Osteocyte (in vitro differentiated cells): ENCODE data around the gene ACOX3. TPM values are rescaled to one million over a fixed set of nuclear protein-coding genes. Genes with fewer than 3 reads are reported as not detected.
"Not testable (repeated sequence)": the region's sequence is repeated elsewhere in the genome, so short reads cannot be mapped to it uniquely, and the experiment has no call there.

Source experiments
- DNase-seq: peaks from one replicate; pipeline ENCODE4 v3.0.0; 2021; ENCODE audit warnings: mixed read lengths; ENCODE audit not compliant: unreplicated experiment; ENCODE audit errors: extremely low spot score
- H3K27ac Mint-ChIP-seq: one replicate; pipeline ENCODE4 v1.8.0; 2021; ENCODE audit warnings: mild to moderate bottlenecking, mixed read lengths; ENCODE audit not compliant: unreplicated experiment
- H3K27me3 Mint-ChIP-seq: one replicate; pipeline ENCODE4 v1.8.0; 2021; ENCODE audit warnings: mixed read lengths; ENCODE audit not compliant: unreplicated experiment
- H3K36me3 Mint-ChIP-seq: one replicate; pipeline ENCODE4 v1.8.0; 2021; ENCODE audit warnings: mixed read lengths; ENCODE audit not compliant: unreplicated experiment
- H3K4me1 Mint-ChIP-seq: one replicate; pipeline ENCODE4 v1.8.0; 2021; ENCODE audit warnings: mixed read lengths; ENCODE audit not compliant: unreplicated experiment
- H3K4me3 Mint-ChIP-seq: one replicate; pipeline ENCODE4 v1.8.0; 2021; ENCODE audit warnings: mild to moderate bottlenecking, moderate library complexity, mixed read lengths; ENCODE audit not compliant: unreplicated experiment
- H3K9me3 Mint-ChIP-seq: one replicate; pipeline ENCODE4 v1.8.0; 2021; ENCODE audit warnings: mixed read lengths; ENCODE audit not compliant: unreplicated experiment
- long read RNA-seq: library from polyadenylated mRNA; unstranded; transcript quantifications from one replicate; pipeline ENCODE4 v2.0.0, GENCODE V29; 2021
- total RNA-seq: library from RNA; stranded (reverse); gene quantifications from 2 replicates; pipeline ENCODE4 v1.2.1, GENCODE V29; 2021
- TF ChIP-seq, protein P1 (sequence below): fragments of 200-600 bp; sonication (generic); IDR thresholded peaks from 2 replicates; pipeline ENCODE4 v1.5.0; 2021; ENCODE audit warnings: antibody characterized with exemption, mild to moderate bottlenecking, moderate library complexity

The ACOX3 gene
- total RNA-seq: 25.2 and 25.9 TPM in 2 replicates
- long read RNA-seq, transcript ACOX3-202 (17 exons, 2,374 nt): minor isoform, 5 of 124 reads
- long read RNA-seq, transcript ACOX3-201 (18 exons, 2,860 nt): minor isoform, 24 of 124 reads
- long read RNA-seq, transcript ACOX3-203 (18 exons, 2,253 nt): major isoform, 31 of 124 reads
- long read RNA-seq, partial matches to known transcripts: 13 of 124 reads
- long read RNA-seq, other reads (novel, unspliced or antisense): 51 of 124 reads

GRCh38 chr4:8440492-8441311 lies at the start of gene ACOX3, which contains the start of gene TRMT44:
ACOX3 (minus strand) TSS chr4:8440723; CDS start chr4:8416521, 24,202 bp downstream.
TRMT44 (plus strand) TSS chr4:8440777; CDS start chr4:8440823, 46 bp downstream.
- peak within 1 kb of the TSS; percentile 87 for H3K4me3 Mint-ChIP-seq
- peaks cover 3% of the 10 kb centered on the region for H3K36me3 Mint-ChIP-seq
- DNase-seq: peak; percentile 97

GRCh38 chr4:8488791-8489369 lies 48.4 kb upstream of the ACOX3 start:
- H3K36me3 Mint-ChIP-seq: no peaks in the 10 kb centered on the region
- TF ChIP-seq, protein P1, sequence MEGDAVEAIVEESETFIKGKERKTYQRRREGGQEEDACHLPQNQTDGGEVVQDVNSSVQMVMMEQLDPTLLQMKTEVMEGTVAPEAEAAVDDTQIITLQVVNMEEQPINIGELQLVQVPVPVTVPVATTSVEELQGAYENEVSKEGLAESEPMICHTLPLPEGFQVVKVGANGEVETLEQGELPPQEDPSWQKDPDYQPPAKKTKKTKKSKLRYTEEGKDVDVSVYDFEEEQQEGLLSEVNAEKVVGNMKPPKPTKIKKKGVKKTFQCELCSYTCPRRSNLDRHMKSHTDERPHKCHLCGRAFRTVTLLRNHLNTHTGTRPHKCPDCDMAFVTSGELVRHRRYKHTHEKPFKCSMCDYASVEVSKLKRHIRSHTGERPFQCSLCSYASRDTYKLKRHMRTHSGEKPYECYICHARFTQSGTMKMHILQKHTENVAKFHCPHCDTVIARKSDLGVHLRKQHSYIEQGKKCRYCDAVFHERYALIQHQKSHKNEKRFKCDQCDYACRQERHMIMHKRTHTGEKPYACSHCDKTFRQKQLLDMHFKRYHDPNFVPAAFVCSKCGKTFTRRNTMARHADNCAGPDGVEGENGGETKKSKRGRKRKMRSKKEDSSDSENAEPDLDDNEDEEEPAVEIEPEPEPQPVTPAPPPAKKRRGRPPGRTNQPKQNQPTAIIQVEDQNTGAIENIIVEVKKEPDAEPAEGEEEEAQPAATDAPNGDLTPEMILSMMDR: no peak

More at GRCh38 chr4:8440492-8441311, at the start of gene ACOX3, which contains the start of gene TRMT44:
- Mint-ChIP-seq H3K27me3 (no peaks in the 10 kb centered on the region), H3K4me1 (peaks cover 51% of the 10 kb centered on the region), H3K27ac (peak within 1 kb of the TSS; percentile 96), H3K9me3 (no peaks in the 10 kb centered on the region)
- TF ChIP-seq, protein P1: no peak

DNA sequence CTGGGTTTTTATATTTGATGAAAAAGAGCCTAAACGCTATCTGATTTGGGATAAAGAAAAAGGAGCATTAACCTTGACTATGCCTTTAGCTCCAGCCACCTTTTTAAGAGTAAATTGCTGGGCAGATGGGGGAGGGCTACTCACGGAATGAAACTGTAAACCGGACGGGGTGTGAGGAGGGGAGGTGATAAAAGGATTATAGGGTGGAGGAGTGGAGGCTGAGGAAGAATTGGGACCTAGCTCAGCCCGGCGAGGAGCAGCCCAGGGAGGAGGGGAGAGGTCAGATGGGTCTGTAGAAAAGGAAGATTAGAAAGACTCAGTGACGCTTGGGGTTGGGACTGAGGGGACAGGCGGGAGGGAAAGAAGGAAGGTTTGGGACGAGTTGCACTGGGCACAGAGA lies 46.1 kb upstream of the ACOX3 start:
- not testable (repeated sequence) for H3K4me3 Mint-ChIP-seq, H3K9me3 Mint-ChIP-seq, H3K36me3 Mint-ChIP-seq, H3K4me1 Mint-ChIP-seq, DNase-seq, H3K27ac Mint-ChIP-seq, H3K27me3 Mint-ChIP-seq

More at GRCh38 chr4:8488791-8489369, 48.4 kb upstream of the ACOX3 start:
- no peak overlapping the region for H3K27ac Mint-ChIP-seq
- H3K4me1 Mint-ChIP-seq: no peaks in the 10 kb centered on the region
- no peak for DNase-seq
- no peaks in the 10 kb centered on the region for H3K9me3 Mint-ChIP-seq
- no peaks in the 10 kb centered on the region for H3K27me3 Mint-ChIP-seq
- no peak overlapping the region for H3K4me3 Mint-ChIP-seq

- Mint-ChIP-seq H3K9me3 (no peaks in the 10 kb centered on the region), H3K36me3 (peaks cover 11% of the 10 kb centered on the region), H3K27ac (no peak overlapping the region), H3K4me1 (no peaks in the 10 kb centered on the region), H3K27me3 (no peaks in the 10 kb centered on the region), H3K4me3 (no peak overlapping the region)
- TF ChIP-seq, protein P1: no peak
- DNase-seq: no peak
These were observed 39.7 kb upstream of the ACOX3 start for GRCh38 chr4:8480221-8480620.

- Mint-ChIP-seq H3K27ac (no peak overlapping the region), H3K9me3 (no peaks in the 10 kb centered on the region), H3K27me3 (no peaks in the 10 kb centered on the region), H3K4me3 (no peak overlapping the region), H3K4me1 (no peaks in the 10 kb centered on the region), H3K36me3 (peaks cover 11% of the 10 kb centered on the region)
- DNase-seq: no peak
- TF ChIP-seq, protein P1: no peak
These were observed 38.5 kb upstream of the ACOX3 start for GRCh38 chr4:8478801-8479744.
